ENCODE data around the gene GGT6.

The GGT6 gene

GRCh38 chr17:4558347-4558971, 1.9 kb downstream of the GGT6 start:
- Mint-ChIP-seq H3K4me1 (peaks cover 62% of the 10 kb centered on the region), H3K27ac (no peak overlapping the region), H3K4me3 (no peak overlapping the region), H3K27me3 (ENCODE audit: low read depth, poor library complexity) (peaks cover 15% of the 10 kb centered on the region), H3K36me3 (ENCODE audit: low read depth) (no peaks in the 10 kb centered on the region), H3K9me3 (no peaks in the 10 kb centered on the region)
- TF ChIP-seq CTCF (IDR thresholded peaks at IDR 0.05): no peak
- DNase-seq: no peak

GRCh38 chr17:4557626-4558346, 2.6 kb downstream of the GGT6 start:
- Mint-ChIP-seq H3K27ac (no peak overlapping the region), H3K36me3 (ENCODE audit: low read depth) (no peaks in the 10 kb centered on the region), H3K4me1 (peaks cover 63% of the 10 kb centered on the region), H3K9me3 (no peaks in the 10 kb centered on the region), H3K27me3 (ENCODE audit: low read depth, poor library complexity) (peaks cover 11% of the 10 kb centered on the region), H3K4me3 (no peak overlapping the region)
- TF ChIP-seq CTCF (IDR thresholded peaks at IDR 0.05): no peak
- DNase-seq: no peak

GRCh38 chr17:4556996-4557395, 3.4 kb downstream of the GGT6 start:
- no peaks in the 10 kb centered on the region for H3K9me3 Mint-ChIP-seq
- no peaks in the 10 kb centered on the region for H3K36me3 Mint-ChIP-seq (ENCODE audit: low read depth)
- H3K4me3 Mint-ChIP-seq: peak overlapping the region; percentile 89
- H3K4me1 Mint-ChIP-seq: peaks cover 61% of the 10 kb centered on the region
- DNase-seq: no peak
- H3K27ac Mint-ChIP-seq: no peak overlapping the region
- TF ChIP-seq CTCF (IDR thresholded peaks at IDR 0.05): no peak
- H3K27me3 Mint-ChIP-seq (ENCODE audit: low read depth, poor library complexity): peaks cover 7% of the 10 kb centered on the region

GRCh38 chr17:4555873-4556759, 4.3 kb downstream of the GGT6 start:
- Mint-ChIP-seq H3K27ac (no peak overlapping the region), H3K36me3 (ENCODE audit: low read depth) (peaks cover 2% of the 10 kb centered on the region), H3K4me3 (peak overlapping the region; percentile 89), H3K9me3 (no peaks in the 10 kb centered on the region), H3K27me3 (ENCODE audit: low read depth, poor library complexity) (peaks cover 2% of the 10 kb centered on the region), H3K4me1 (peaks cover 52% of the 10 kb centered on the region)
- DNase-seq: no peak
- TF ChIP-seq CTCF (IDR thresholded peaks at IDR 0.05): no peak

GRCh38 chr17:4554997-4555799, 5.2 kb downstream of the GGT6 start, which contains the start of gene MYBBP1A:
Gene MYBBP1A, minus strand, starts transcription at chr17:4555384. Its CDS starts 60 bp downstream, at chr17:4555324.
- H3K27me3 Mint-ChIP-seq (ENCODE audit: low read depth, poor library complexity): no peaks in the 10 kb centered on the region
- H3K4me1 Mint-ChIP-seq: peaks cover 47% of the 10 kb centered on the region
- H3K27ac Mint-ChIP-seq: peak within 1 kb of the TSS; percentile 82
- DNase-seq: peak; percentile 98
- peaks cover 6% of the 10 kb centered on the region for H3K36me3 Mint-ChIP-seq (ENCODE audit: low read depth)
- no peak for TF ChIP-seq CTCF (IDR thresholded peaks at IDR 0.05)
- H3K9me3 Mint-ChIP-seq: no peaks in the 10 kb centered on the region
- peak within 1 kb of the TSS; percentile 89 for H3K4me3 Mint-ChIP-seq
